Upper lobe of right lung (tissue), 1 donor: ENCODE measurements around the gene NTRK3. TPM values are rescaled to one million over a fixed set of nuclear protein-coding genes. Genes with fewer than 3 reads are reported as not detected.

ENCODE experiments used
- ATAC-seq: fragments of 200-7000 bp; cut with Tn5 transposase; one replicate; pipeline ENCODE4 v1.9.1; 2020; ENCODE audit warnings: mild to moderate bottlenecking, moderate library complexity
- DNase-seq: peaks from one replicate; pipeline ENCODE4 v3.0.0-alpha.2; 2020
- H3K27ac ChIP-seq: fragments of 200-600 bp; one replicate; pipeline ENCODE4 v1.8.0; 2022
- H3K27me3 ChIP-seq: fragments of 200-600 bp; one replicate; pipeline ENCODE4 v1.8.0; 2022; ENCODE audit warnings: mild to moderate bottlenecking
- H3K36me3 ChIP-seq: fragments of 200-600 bp; one replicate; pipeline ENCODE4 v1.8.0; 2022
- H3K4me1 ChIP-seq: fragments of 200-600 bp; one replicate; pipeline ENCODE4 v1.8.0; 2022
- H3K4me3 ChIP-seq: fragments of 200-600 bp; one replicate; pipeline ENCODE4 v1.8.0; 2022; ENCODE audit warnings: mild to moderate bottlenecking
- H3K9me3 ChIP-seq: fragments of 200-600 bp; one replicate; pipeline ENCODE4 v1.8.0; 2022
- CTCF ChIP-seq: fragments of 200-600 bp; IDR thresholded peaks from one replicate; pipeline ENCODE4 v1.8.0; 2022; ENCODE audit warnings: antibody characterized with exemption
- intact Hi-C: fragments of 100-400 bp; cut with DNase I; formaldehyde crosslinking; loops from one replicate; pipeline ENCODE4 v1.11.0; 2022
- total RNA-seq: library from RNA; stranded (reverse); fragmentation: NEBNext Ultra II Directional; extraction: Animal tissue kit (Norgen Biotek cat#: 25700); gene quantifications from one replicate; pipeline ENCODE4 v1.2.1, GENCODE V29; 2021
- donor health status: DM: no; HTN: yes; CAD: no; lungs with severe emphysema.

The NTRK3 gene
- total RNA-seq, 1 donor from 2014 or later, result 2.8 TPM

GRCh38 chr15:88201207-88201606 is 55.3 kb downstream of the NTRK3 start:
- ATAC-seq (no peak), DNase-seq (no peak)
- Histone ChIP-seq H3K27ac (no peak overlapping the region), H3K36me3 (no peaks in the 10 kb centered on the region), H3K4me3 (no peak overlapping the region), H3K27me3 (no peaks in the 10 kb centered on the region), H3K4me1 (no peaks in the 10 kb centered on the region), H3K9me3 (no peaks in the 10 kb centered on the region)
- TF ChIP-seq CTCF, result no peak
- intact Hi-C loops, result no loop called here

- no peaks in the 10 kb centered on the region for H3K4me1 ChIP-seq
- DNase-seq, result no peak
- no peaks in the 10 kb centered on the region for H3K27me3 ChIP-seq
- intact Hi-C loops, result no loop called here
- no peak for ATAC-seq
- no peak overlapping the region for H3K4me3 ChIP-seq
- no peak overlapping the region for H3K27ac ChIP-seq
- no peaks in the 10 kb centered on the region for H3K36me3 ChIP-seq
- H3K9me3 ChIP-seq, result no peaks in the 10 kb centered on the region
- no peak for TF ChIP-seq CTCF
Measured at GRCh38 chr15:88196961-88197360, 59.6 kb downstream of the NTRK3 start.

- H3K27me3 ChIP-seq, result no peaks in the 10 kb centered on the region
- H3K4me3 ChIP-seq, result no peak overlapping the region
- no peaks in the 10 kb centered on the region for H3K4me1 ChIP-seq
- no peaks in the 10 kb centered on the region for H3K9me3 ChIP-seq
- no peak for TF ChIP-seq CTCF
- H3K27ac ChIP-seq, result no peak overlapping the region
- ATAC-seq (no peak), DNase-seq (no peak)
- intact Hi-C loops, result no loop called here
- no peaks in the 10 kb centered on the region for H3K36me3 ChIP-seq
Measured at GRCh38 chr15:88194162-88194561, 62.4 kb downstream of the NTRK3 start.

- H3K36me3 ChIP-seq, result no peaks in the 10 kb centered on the region
- intact Hi-C loops, result no loop called here
- H3K4me1 ChIP-seq, result no peaks in the 10 kb centered on the region
- no peak for TF ChIP-seq CTCF
- DNase-seq (no peak), ATAC-seq (no peak)
- no peak overlapping the region for H3K4me3 ChIP-seq
- H3K9me3 ChIP-seq, result no peaks in the 10 kb centered on the region
- H3K27me3 ChIP-seq, result no peaks in the 10 kb centered on the region
- no peak overlapping the region for H3K27ac ChIP-seq
Measured at GRCh38 chr15:88193415-88193814, 63.1 kb downstream of the NTRK3 start.

GRCh38 chr15:88191812-88192165 is 64.8 kb downstream of the NTRK3 start:
- no peak for TF ChIP-seq CTCF
- ATAC-seq (no peak), DNase-seq (no peak)
- intact Hi-C loops, result no loop called here
- H3K27ac ChIP-seq, result no peak overlapping the region
- no peak overlapping the region for H3K4me3 ChIP-seq
- no peaks in the 10 kb centered on the region for H3K9me3 ChIP-seq
- no peaks in the 10 kb centered on the region for H3K4me1 ChIP-seq
- H3K27me3 ChIP-seq, result no peaks in the 10 kb centered on the region
- H3K36me3 ChIP-seq, result no peaks in the 10 kb centered on the region

- Histone ChIP-seq H3K4me3 (no peak overlapping the region), H3K4me1 (no peaks in the 10 kb centered on the region), H3K27ac (no peak overlapping the region), H3K27me3 (no peaks in the 10 kb centered on the region), H3K36me3 (no peaks in the 10 kb centered on the region), H3K9me3 (no peaks in the 10 kb centered on the region)
- TF ChIP-seq CTCF, result no peak
- intact Hi-C loops, result no loop called here
- no peak for ATAC-seq
- no peak for DNase-seq
Measured at GRCh38 chr15:88190232-88190631, 66.3 kb downstream of the NTRK3 start.
